K562 (cell line): ENCODE measurements around the gene ACSM6. TPM values are rescaled to one million over a fixed set of nuclear protein-coding genes. Genes with fewer than 3 reads are reported as not detected.
"Not testable (repeated sequence)": the region's sequence is repeated elsewhere in the genome, so short reads cannot be mapped to it uniquely, and the experiment has no call there.

Source experiments
- ATAC-seq: fragments of 200-7000 bp; cut with Tn5 transposase; 3 replicates; pipeline ENCODE4 v1.9.1; 2020; ENCODE audit warnings: moderate library complexity
- BruUV-seq: library from RNA; stranded (reverse); fragments of 400-500 nt; replicated peaks from 2 replicates; lab custom pipeline; 2021; lab: Mats Ljungman, UMichigan
- CTCF ChIA-PET: fragments of 300-600 bp; formaldehyde crosslinking; extraction: SDS; loops from one replicate; lab custom pipeline; 2021; ENCODE audit warnings: low intra/inter-chr PET ratio; lab: Yijun Ruan, JAX
- POLR2A ChIA-PET: fragments of 300-600, 350-650 bp; sonication (Branson Sonifier 250); formaldehyde crosslinking; extraction: SDS; loops from one replicate; lab custom pipeline; 2021; ENCODE audit warnings: antibody characterized with exemption, inconsistent platforms; lab: Yijun Ruan, JAX
- DNase-seq, 4 experiments: peaks; one replicate each; pipeline versions ENCODE4 v3.0.0 to v3.0.0-alpha.2; 2011 to 2018; ENCODE audit warnings: low spot score in 3 of 4, mixed read lengths in 3 of 4; ENCODE audit errors: extremely low read depth in 1 of 4
- FAIRE-seq: peaks from 2 replicates; lab custom pipeline; 2011; peaks lifted over from hg19 to GRCh38; lab: Jason Lieb, UNC
- H2AFZ ChIP-seq: 2 replicates; pipeline ENCODE4 v1.6.0; 2011; ENCODE audit warnings: low read depth, low read length, control low read depth, inconsistent platforms
- H3K27ac ChIP-seq: fragments of 200-600 bp; 3 replicates; pipeline ENCODE4 v1.8.0; 2011; ENCODE audit warnings: low read depth, mild to moderate bottlenecking, control low read depth, inconsistent platforms, low read length, moderate library complexity, mixed read lengths; ENCODE audit errors: extremely low read depth
- H3K27me3 ChIP-seq, 2 experiments: fragments of 300-600 bp in 1 of 2; 2 replicates in 1 of 2; 3 replicates in 1 of 2; pipeline versions ENCODE4 v1.6.0 to v1.8.0; 2011; ENCODE audit warnings: inconsistent platforms in 2 of 2, low read length in 2 of 2, mild to moderate bottlenecking in 1 of 2, mixed read lengths in 1 of 2, moderate library complexity in 1 of 2; ENCODE audit not compliant: control insufficient read depth in 2 of 2, insufficient read depth in 2 of 2
- H3K36me3 ChIP-seq: fragments of 300-600 bp; 3 replicates; pipeline ENCODE4 v1.8.0; 2011; ENCODE audit warnings: mild to moderate bottlenecking, low read length, inconsistent platforms; ENCODE audit not compliant: control insufficient read depth, insufficient read depth
- H3K4me1 ChIP-seq, 2 experiments: fragments of 200-600 bp in 1 of 2; replicated peaks in 1 of 2; 2 replicates in 1 of 2; 3 replicates in 1 of 2; pipeline versions ENCODE4 v1.5.1 to v1.8.0; 2011; ENCODE audit warnings: inconsistent platforms in 2 of 2, low read length in 2 of 2, mild to moderate bottlenecking in 1 of 2, mixed read lengths in 1 of 2, moderate library complexity in 1 of 2; ENCODE audit not compliant: control insufficient read depth in 2 of 2, insufficient read depth in 2 of 2
- H3K4me2 ChIP-seq: 2 replicates; pipeline ENCODE4 v1.6.1; 2011; ENCODE audit warnings: low read length, control low read depth, inconsistent platforms, mixed read lengths; ENCODE audit not compliant: insufficient read depth
- H3K4me3 ChIP-seq: fragments of 200-600 bp; sonication (generic), shearing (Covaris generic); 2 replicates; pipeline ENCODE4 v1.5.1; 2016; ENCODE audit warnings: control low read depth, inconsistent platforms
- H3K79me2 ChIP-seq: fragments of 200-600 bp; 3 replicates; pipeline ENCODE4 v1.8.0; 2011; ENCODE audit warnings: low read length, inconsistent platforms; ENCODE audit not compliant: control insufficient read depth, insufficient read depth
- H3K9ac ChIP-seq, 2 experiments: 2 replicates each; pipeline versions ENCODE4 v1.6.0 to v1.6.1; 2011; ENCODE audit warnings: low read depth in 2 of 2, low read length in 2 of 2, control low read depth in 1 of 2, inconsistent platforms in 1 of 2, mild to moderate bottlenecking in 1 of 2, mixed read lengths in 1 of 2; ENCODE audit not compliant: insufficient read depth in 1 of 2
- H3K9me1 ChIP-seq: one replicate; pipeline ENCODE4 v1.6.0; 2011; ENCODE audit warnings: inconsistent platforms, mild to moderate bottlenecking, low read length, moderate library complexity; ENCODE audit not compliant: control insufficient read depth, insufficient read depth
- H3K9me3 ChIP-seq: replicated peaks from 2 replicates; pipeline ENCODE4 v1.5.1; 2011; ENCODE audit warnings: low read depth, low read length, inconsistent platforms; ENCODE audit not compliant: control insufficient read depth, insufficient read depth
- H4K20me1 ChIP-seq: replicated peaks from 2 replicates; pipeline ENCODE4 v1.6.1; 2011; ENCODE audit warnings: low read length, inconsistent platforms, mixed read lengths; ENCODE audit not compliant: control insufficient read depth, insufficient read depth
- BRD4 ChIP-seq: fragments of 200-600 bp; sonication (generic); IDR thresholded peaks from 2 replicates; pipeline ENCODE4 v1.6.1; 2017; ENCODE audit warnings: inconsistent platforms
- CBFA2T3 ChIP-seq: fragments of 450-650 bp; IDR thresholded peaks from 2 replicates; pipeline ENCODE4 v1.6.1; 2017
- HDAC3 ChIP-seq: fragments of 450-650 bp; IDR thresholded peaks from 2 replicates; pipeline ENCODE4 v1.6.1; 2018; ENCODE audit warnings: borderline replicate concordance, mild to moderate bottlenecking, moderate library complexity; ENCODE audit not compliant: partially characterized antibody
- NCOA4 ChIP-seq: fragments of 450-650 bp; IDR thresholded peaks from 2 replicates; pipeline ENCODE4 v1.6.1; 2018; ENCODE audit warnings: mild to moderate bottlenecking; ENCODE audit not compliant: partially characterized antibody
- NFXL1 ChIP-seq: fragments of 450-650 bp; formaldehyde crosslinking; IDR thresholded peaks from 2 replicates; pipeline ENCODE4 v1.4.0; 2021; ENCODE audit warnings: mild to moderate bottlenecking
- PHB ChIP-seq: fragments of 250-450 bp; sonication (Bioruptor Pico); IDR thresholded peaks from 2 replicates; pipeline ENCODE4 v1.5.0; 2021
- RBM25 ChIP-seq: fragments of 200-400 bp; formaldehyde crosslinking; IDR thresholded peaks from 2 replicates; pipeline ENCODE4 v1.6.1; 2018; ENCODE audit warnings: low read length, low read depth, moderate library complexity; ENCODE audit not compliant: severe bottlenecking
- TCF7 ChIP-seq: sonication (generic); IDR thresholded peaks from 2 replicates; pipeline ENCODE4 v1.6.1; 2016; ENCODE audit warnings: antibody characterized with exemption, borderline replicate concordance
- TCFL5 ChIP-seq: fragments of 250-450 bp; sonication (Bioruptor Pico); conservative IDR thresholded peaks from 2 replicates; pipeline ENCODE4 v1.6.1; 2021; ENCODE audit warnings: mild to moderate bottlenecking, moderate library complexity, matching md5 sums
- TSC22D4 ChIP-seq: fragments of 450-650 bp; IDR thresholded peaks from 2 replicates; pipeline ENCODE4 v1.6.1; 2016; ENCODE audit warnings: missing genetic modification characterization, missing biosample characterization, control low read depth
- ZNF146 ChIP-seq: IDR thresholded peaks from one replicate; pipeline ENCODE4 v1.6.1; 2018; ENCODE audit warnings: missing compliant biosample characterization; ENCODE audit not compliant: unreplicated experiment
- ZNF311 ChIP-seq: fragments of 250-450 bp; sonication (Bioruptor Pico); IDR thresholded peaks from 2 replicates; pipeline ENCODE4 v1.4.0; 2020; ENCODE audit warnings: mild to moderate bottlenecking, moderate library complexity
- ZNF436 ChIP-seq: fragments of 250-450, 450-650 bp; sonication (Bioruptor Pico); formaldehyde crosslinking; IDR thresholded peaks from 2 replicates; pipeline ENCODE4 v1.7.0; 2020; ENCODE audit warnings: mild to moderate bottlenecking
- WGBS: fragments of 100-300 bp; shearing (Covaris generic); methylation state at CpG from one replicate; pipeline ENCODE4 v1.1.6; 2016; ENCODE audit warnings: low coverage, mixed read lengths; ENCODE audit not compliant: insufficient coverage; ENCODE audit errors: missing lambda C conversion rate; 5-methylcytosine and 5-hydroxymethylcytosine counted together
- in situ Hi-C: fragments of 300-500 bp; cut with MboI; formaldehyde crosslinking; loops from 4 replicates; pipeline ENCODE4 v1.15.0; 2018; ENCODE audit warnings: inconsistent platforms, mixed read lengths
- intact Hi-C: fragments of 100-400 bp; cut with micrococcal nuclease; formaldehyde crosslinking; loops from 2 replicates; pipeline ENCODE4 v1.14.2; 2022
- polyA plus RNA-seq, 8 experiments: library from polyadenylated mRNA; depleted of rRNA in 4 of 8; stranded (reverse) in 5 of 8; unstranded in 3 of 8; fragments of >200 nt; fragmentation: Nextera tagmentation in 2 of 8; fragmentation: Illumina TruSeq in 1 of 8; extraction: Ambion mirVana in 2 of 8; extraction: Trizol in 1 of 8; gene quantifications; 2 replicates each; pipeline versions ENCODE4 v1.2.1 to v1.2.3, GENCODE V29; 2011 to 2014; ENCODE audit warnings: inconsistent platforms in 1 of 8, missing spikeins in 1 of 8
- total RNA-seq, 7 experiments: library from RNA; depleted of rRNA in 6 of 7; stranded (reverse); fragments of >200 nt in 6 of 7; fragmentation: Illumina TruSeq in 2 of 7; extraction: Trizol in 2 of 7; gene quantifications; 2 replicates each; pipeline versions ENCODE4 v1.2.1 to v1.2.3, GENCODE V29; 2011 to 2021; ENCODE audit warnings: low replicate concordance in 1 of 7
- TF ChIP-seq, protein P1 (sequence below): fragments of 450-650 bp; conservative IDR thresholded peaks from 2 replicates; pipeline ENCODE4 v1.6.1; 2016; ENCODE audit warnings: missing genetic modification characterization, low read depth, mild to moderate bottlenecking, control low read depth, missing compliant biosample characterization

ACSM6 gene
- total and polyA plus RNA-seq, 9 of the 15 experiments (the other 6 are each of a cell fraction or from before 2014, with no cell fraction given), result not detected

DNA sequence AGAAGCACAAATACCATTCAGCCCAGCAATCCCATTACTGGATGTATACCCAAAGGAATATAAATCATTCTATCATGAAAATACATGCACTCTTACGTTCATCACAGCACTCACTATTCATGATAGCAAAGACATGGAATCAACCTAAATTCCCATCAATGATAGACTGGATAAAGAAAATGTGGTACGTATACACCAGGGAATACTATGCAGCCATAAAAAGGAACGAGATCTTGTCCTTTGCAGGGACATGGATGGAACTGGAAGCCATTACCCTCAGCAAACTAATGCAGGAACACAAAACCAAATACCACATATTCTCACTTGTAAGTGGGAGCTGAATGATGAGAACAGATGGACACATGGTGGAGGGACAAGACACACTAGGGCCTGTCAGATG is 46.1 kb downstream of the ACSM6 start:
- in situ Hi-C loops (loop anchor here (10.0 kb wide), 1 partner anchor 375 kb away; no protein-coding TSS in a partner anchor), intact Hi-C loops (loop anchor here (5.0 kb wide), 1 partner anchor 38 kb away; no protein-coding TSS in a partner anchor)
- ATAC-seq, H4K20me1 ChIP-seq, H3K27me3 ChIP-seq, DNase-seq, H3K27ac ChIP-seq, H3K4me2 ChIP-seq, H3K4me3 ChIP-seq, H2AFZ ChIP-seq, H3K4me1 ChIP-seq, H3K9me3 ChIP-seq, H3K9ac ChIP-seq, H3K9me1 ChIP-seq, CTCF ChIA-PET, BruUV-seq, H3K79me2 ChIP-seq, POLR2A ChIA-PET, FAIRE-seq: not testable (repeated sequence)
- peaks cover 60% of the 10 kb centered on the region; the same call in 2 of the 3 replicates for H3K36me3 ChIP-seq
- 73% methylated on average over 3 of the region's 3 CpGs for WGBS
- peak; percentile 14 for TF ChIP-seq RBM25
- TF ChIP-seq ZNF146 (CRISPR knock-in tag), result peak; percentile 51

DNA sequence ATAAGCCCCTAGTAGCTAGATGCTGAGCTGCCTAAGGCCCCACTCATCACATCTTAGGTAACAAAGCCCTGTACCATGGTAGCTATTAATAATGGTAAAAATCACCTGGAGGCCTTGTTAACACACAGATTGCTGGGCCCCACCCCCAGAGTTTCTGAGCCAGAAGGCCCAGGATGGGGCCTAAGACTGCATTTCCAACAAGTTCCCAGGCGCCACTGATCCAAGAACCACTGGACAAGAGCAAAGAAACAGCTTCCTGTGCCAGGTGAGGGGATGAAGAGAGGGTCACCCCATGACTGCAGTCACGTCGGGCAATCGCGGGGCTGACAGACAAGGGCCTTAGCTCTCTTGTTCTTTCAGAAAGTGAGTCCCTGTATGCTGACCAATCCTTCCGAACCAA is 46.8 kb downstream of the ACSM6 start:
- in situ Hi-C loops, result loop anchor here (10.0 kb wide), 1 partner anchor 374 kb away; no protein-coding TSS in a partner anchor
- Histone ChIP-seq H3K27ac (no peak overlapping the region), H2AFZ (no peak overlapping the region), H3K9me1 (no peaks in the 10 kb centered on the region), H3K9me3 (no peaks in the 10 kb centered on the region), H4K20me1 (no peaks in the 10 kb centered on the region), H3K4me2 (no peak overlapping the region), H3K4me1 (no peaks in the 10 kb centered on the region), H3K9ac (no peak overlapping the region), H3K79me2 (no peaks in the 10 kb centered on the region), H3K36me3 (peaks cover 65% of the 10 kb centered on the region; the same call in 2 of the 3 replicates), H3K27me3 (no peaks in the 10 kb centered on the region), H3K4me3 (no peak overlapping the region)
- no peak for DNase-seq
- BruUV-seq, result no TSS peak
- TF ChIP-seq ZNF436 (CRISPR knock-in tag), result no peak
- no peak for TF ChIP-seq NCOA4
- no peak for TF ChIP-seq ZNF311 (CRISPR knock-in tag)
- no peak for TF ChIP-seq PHB (CRISPR knock-in tag)
- TF ChIP-seq TCF7, result no peak
- TF ChIP-seq, protein P1, sequence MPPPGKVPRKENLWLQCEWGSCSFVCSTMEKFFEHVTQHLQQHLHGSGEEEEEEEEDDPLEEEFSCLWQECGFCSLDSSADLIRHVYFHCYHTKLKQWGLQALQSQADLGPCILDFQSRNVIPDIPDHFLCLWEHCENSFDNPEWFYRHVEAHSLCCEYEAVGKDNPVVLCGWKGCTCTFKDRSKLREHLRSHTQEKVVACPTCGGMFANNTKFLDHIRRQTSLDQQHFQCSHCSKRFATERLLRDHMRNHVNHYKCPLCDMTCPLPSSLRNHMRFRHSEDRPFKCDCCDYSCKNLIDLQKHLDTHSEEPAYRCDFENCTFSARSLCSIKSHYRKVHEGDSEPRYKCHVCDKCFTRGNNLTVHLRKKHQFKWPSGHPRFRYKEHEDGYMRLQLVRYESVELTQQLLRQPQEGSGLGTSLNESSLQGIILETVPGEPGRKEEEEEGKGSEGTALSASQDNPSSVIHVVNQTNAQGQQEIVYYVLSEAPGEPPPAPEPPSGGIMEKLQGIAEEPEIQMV (tag), result no peak
- no peak for TF ChIP-seq NFXL1
- no peak for TF ChIP-seq HDAC3
- no peak for TF ChIP-seq TCFL5 (CRISPR knock-in tag)
- no peak for TF ChIP-seq TSC22D4 (tag)
- no peak for TF ChIP-seq CBFA2T3
- no peak for TF ChIP-seq BRD4
- no peak for FAIRE-seq
- intact Hi-C loops, result loop anchor here (5.0 kb wide), 1 partner anchor 39 kb away; no protein-coding TSS in a partner anchor
- POLR2A ChIA-PET, result no interaction called here
- WGBS, result 50% methylated on average over 2 of the region's 6 CpGs
- CTCF ChIA-PET, result no interaction called here
- no peak for ATAC-seq
